GM13976 (cell line): ENCODE data around the gene ZC3H11A.

Experiments used
- DNase-seq: peaks from one replicate; pipeline ENCODE4 v3.0.0; 2012; ENCODE audit warnings: low spot score
- in situ Hi-C: fragments of 300-500 bp; cut with MboI; formaldehyde crosslinking; loops from one replicate; pipeline ENCODE4 v1.12.0; 2022; ENCODE audit warnings: low sequenced_read_pairs, mixed read lengths, inconsistent platforms; ENCODE audit not compliant: unreplicated experiment
- TF ChIP-seq, protein P1 (sequence below): IDR thresholded peaks from 2 replicates; pipeline ENCODE4 v1.5.1; 2012; ENCODE audit warnings: borderline replicate concordance, mild to moderate bottlenecking; ENCODE audit not compliant: insufficient read depth; ENCODE audit errors: extremely low read depth, missing control alignments, control extremely low read depth

The ZC3H11A gene

DNA sequence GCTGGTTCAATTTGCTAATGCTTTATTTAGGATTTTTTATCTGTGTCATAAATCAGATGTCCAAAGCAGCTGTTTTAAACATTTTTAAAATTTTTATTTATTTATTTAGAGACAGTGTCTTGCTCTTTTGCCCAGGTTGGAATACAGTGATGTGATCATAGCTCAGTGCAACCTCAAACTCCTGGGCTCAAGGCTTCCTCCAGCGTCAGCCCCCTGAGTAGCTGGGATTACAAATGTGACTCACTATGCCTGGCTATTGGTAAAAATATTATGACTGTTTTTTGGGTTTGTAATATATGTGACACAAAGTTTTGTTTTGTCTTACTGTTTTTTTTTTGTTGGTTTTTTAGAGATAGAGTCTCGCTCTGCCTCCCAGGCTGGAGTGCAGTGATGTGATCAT lies 11.8 kb downstream of the ZC3H11A start:
- in situ Hi-C loops, result no loop called here
- DNase-seq, result no peak
- TF ChIP-seq, protein P1, sequence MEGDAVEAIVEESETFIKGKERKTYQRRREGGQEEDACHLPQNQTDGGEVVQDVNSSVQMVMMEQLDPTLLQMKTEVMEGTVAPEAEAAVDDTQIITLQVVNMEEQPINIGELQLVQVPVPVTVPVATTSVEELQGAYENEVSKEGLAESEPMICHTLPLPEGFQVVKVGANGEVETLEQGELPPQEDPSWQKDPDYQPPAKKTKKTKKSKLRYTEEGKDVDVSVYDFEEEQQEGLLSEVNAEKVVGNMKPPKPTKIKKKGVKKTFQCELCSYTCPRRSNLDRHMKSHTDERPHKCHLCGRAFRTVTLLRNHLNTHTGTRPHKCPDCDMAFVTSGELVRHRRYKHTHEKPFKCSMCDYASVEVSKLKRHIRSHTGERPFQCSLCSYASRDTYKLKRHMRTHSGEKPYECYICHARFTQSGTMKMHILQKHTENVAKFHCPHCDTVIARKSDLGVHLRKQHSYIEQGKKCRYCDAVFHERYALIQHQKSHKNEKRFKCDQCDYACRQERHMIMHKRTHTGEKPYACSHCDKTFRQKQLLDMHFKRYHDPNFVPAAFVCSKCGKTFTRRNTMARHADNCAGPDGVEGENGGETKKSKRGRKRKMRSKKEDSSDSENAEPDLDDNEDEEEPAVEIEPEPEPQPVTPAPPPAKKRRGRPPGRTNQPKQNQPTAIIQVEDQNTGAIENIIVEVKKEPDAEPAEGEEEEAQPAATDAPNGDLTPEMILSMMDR, result no peak

DNA sequence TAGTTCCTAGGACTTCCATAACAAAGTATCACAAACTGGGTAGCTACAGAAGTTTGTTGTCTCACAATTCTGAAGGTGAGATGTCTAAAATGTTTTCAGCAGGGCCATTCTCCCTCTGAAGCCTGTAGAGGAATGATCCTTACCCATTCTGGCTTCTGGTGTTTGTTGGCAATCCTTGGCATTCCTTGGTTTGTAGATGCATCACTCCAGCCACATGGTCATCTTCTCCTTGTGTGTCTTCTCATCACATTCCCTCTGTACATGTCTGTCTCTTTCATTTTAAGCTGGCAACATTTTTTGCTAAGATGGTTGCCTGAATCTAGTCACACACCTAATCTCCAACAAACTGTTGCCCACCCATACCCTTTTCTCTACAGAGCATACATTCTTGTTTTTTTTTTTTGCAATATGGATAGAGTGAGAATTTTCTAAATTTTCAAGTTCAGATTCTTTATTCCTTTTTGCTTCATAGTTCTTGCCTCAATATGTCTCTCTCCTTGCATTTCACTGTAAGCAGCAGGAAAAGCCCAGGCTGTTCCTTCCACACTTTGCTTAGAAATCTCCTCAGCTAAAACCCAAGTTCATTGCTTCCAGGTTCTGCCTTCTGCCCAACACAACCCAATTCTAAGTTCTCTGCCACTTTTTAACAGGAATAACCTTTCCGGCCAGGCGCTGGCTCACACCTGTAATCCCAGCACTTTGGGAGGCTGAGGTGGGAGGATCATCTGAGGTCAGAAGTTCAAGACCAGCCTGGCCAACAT lies 18.3 kb downstream of the ZC3H11A start:
- no peak for DNase-seq
- in situ Hi-C loops, result no loop called here
- TF ChIP-seq, protein P1, result no peak

DNA sequence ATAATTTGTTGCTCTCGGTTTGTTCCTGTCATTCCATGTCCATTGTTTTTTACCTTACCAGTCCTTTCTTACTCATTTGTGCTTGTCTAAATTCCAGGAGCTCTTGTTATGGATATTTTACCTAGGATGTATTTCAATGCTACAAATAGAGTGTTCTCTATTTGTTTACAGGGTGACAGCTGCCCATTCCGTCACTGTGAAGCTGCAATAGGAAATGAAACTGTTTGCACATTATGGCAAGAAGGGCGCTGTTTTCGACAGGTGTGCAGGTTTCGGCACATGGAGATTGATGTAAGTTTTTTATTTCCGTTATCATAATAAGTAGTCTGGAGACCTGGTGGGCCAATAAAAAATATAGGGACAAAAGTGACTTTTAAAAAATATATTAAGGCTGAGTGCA lies 23.0 kb downstream of the ZC3H11A start:
- DNase-seq, result no peak
- TF ChIP-seq, protein P1, result no peak
- in situ Hi-C loops, result no loop called here

DNA sequence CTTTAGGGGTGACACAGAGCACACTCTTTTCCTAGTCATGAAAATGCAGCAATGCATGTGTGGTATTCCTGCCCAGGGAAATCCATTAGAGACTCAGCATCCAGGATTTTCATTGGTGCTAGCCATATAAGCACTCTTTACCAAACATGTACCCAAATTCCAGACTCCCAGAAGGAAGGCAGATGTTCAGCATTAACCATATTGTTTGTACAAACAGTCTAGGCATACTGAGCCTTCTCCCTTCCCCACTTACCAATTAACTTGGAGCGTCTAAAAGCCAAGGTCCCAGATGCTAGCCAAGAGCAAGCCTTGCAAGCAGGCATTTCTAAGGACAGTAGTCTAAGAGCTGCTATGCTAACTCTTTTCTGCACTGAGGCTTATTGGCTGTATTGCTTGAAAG lies 27.9 kb downstream of the ZC3H11A start:
- TF ChIP-seq, protein P1, result no peak
- DNase-seq, result no peak
- in situ Hi-C loops, result no loop called here

DNA sequence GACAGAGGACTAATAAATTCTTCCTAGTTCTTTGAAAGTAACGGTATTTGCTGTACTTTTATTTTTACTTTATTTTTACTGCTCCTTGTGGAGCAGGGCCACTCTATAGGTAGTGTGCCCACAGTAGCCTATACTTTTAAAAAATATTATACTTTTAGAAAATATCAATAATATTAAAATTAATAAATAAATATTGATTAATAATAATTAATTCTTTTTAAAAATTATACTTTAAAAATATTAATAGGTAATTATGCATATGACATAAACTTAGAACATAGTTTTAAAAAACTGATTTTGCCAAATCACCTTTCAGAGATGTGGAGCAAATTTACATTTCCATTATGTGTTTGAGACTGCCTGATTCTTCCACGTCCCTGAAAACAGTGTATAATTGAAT lies 30.8 kb downstream of the ZC3H11A start:
- in situ Hi-C loops, result no loop called here
- TF ChIP-seq, protein P1, result no peak
- DNase-seq, result no peak

DNA sequence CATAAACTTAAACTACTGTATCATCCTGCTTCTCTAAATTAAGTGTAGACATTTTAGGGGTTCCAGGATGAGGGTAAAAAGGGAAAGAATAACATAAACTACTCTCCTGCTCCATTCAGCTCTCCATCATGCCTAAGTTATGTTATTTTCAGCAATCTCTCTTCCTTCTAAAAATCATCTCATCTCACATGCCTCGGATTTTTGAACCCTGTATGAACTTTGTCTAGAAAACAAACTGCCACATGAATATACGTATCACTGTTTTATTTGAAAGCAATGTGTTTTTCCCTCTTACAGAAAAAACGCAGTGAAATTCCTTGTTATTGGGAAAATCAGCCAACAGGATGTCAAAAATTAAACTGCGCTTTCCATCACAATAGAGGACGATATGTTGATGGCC lies 32.6 kb downstream of the ZC3H11A start:
- TF ChIP-seq, protein P1, result no peak
- in situ Hi-C loops, result no loop called here
- DNase-seq, result no peak
